Hepatocyte (in vitro differentiated cells): Measurements from ENCODE around the gene FAM32A. TPM values are rescaled to one million over a fixed set of nuclear protein-coding genes. Genes with fewer than 3 reads are reported as not detected.

Experiments
- DNase-seq: peaks from one replicate; pipeline ENCODE4 v3.0.0-alpha.2; 2016; ENCODE audit warnings: low spot score
- H2AFZ ChIP-seq: fragments of 200-600 bp; sonication (generic); 2 replicates; pipeline ENCODE4 v1.6.0; 2016; ENCODE audit warnings: antibody characterized with exemption, mild to moderate bottlenecking
- H3K27ac ChIP-seq: fragments of 200-600 bp; sonication (generic); 2 replicates; pipeline ENCODE4 v1.5.1; 2016; ENCODE audit warnings: mild to moderate bottlenecking
- H3K27me3 ChIP-seq: fragments of 200-600 bp; sonication (generic); 2 replicates; pipeline ENCODE4 v1.6.1; 2016
- H3K36me3 ChIP-seq: fragments of 200-600 bp; sonication (generic); replicated peaks from 2 replicates; pipeline ENCODE4 v1.5.1; 2016; ENCODE audit warnings: low read depth; ENCODE audit not compliant: insufficient read depth
- H3K4me1 ChIP-seq: fragments of 200-600 bp; sonication (generic); 2 replicates; pipeline ENCODE4 v1.5.1; 2016; ENCODE audit warnings: mild to moderate bottlenecking, moderate library complexity; ENCODE audit not compliant: insufficient read depth
- H3K4me2 ChIP-seq: fragments of 200-600 bp; sonication (generic); 2 replicates; pipeline ENCODE4 v1.6.0; 2016
- H3K4me3 ChIP-seq: fragments of 200-600 bp; sonication (generic); 2 replicates; pipeline ENCODE4 v1.5.1; 2016; ENCODE audit warnings: mild to moderate bottlenecking
- H3K79me2 ChIP-seq: fragments of 200-600 bp; sonication (generic); 2 replicates; pipeline ENCODE4 v1.6.0; 2017; ENCODE audit warnings: mild to moderate bottlenecking
- H3K9me2 ChIP-seq: fragments of 200-600 bp; sonication (generic); replicated peaks from 2 replicates; pipeline ENCODE4 v1.6.0; 2017; ENCODE audit warnings: mild to moderate bottlenecking; ENCODE audit not compliant: insufficient read depth
- H3K9me3 ChIP-seq: fragments of 200-600 bp; sonication (generic); 2 replicates; pipeline ENCODE4 v1.5.1; 2016; ENCODE audit warnings: low read depth, mild to moderate bottlenecking
- H4K20me1 ChIP-seq: fragments of 200-600 bp; sonication (generic); 2 replicates; pipeline ENCODE4 v1.6.0; 2016; ENCODE audit warnings: mild to moderate bottlenecking; ENCODE audit not compliant: insufficient read depth, poor library complexity, severe bottlenecking
- EZH2 ChIP-seq: fragments of 200-600 bp; sonication (generic); IDR thresholded peaks from 2 replicates; pipeline ENCODE4 v1.6.1; 2016; ENCODE audit warnings: antibody characterized with exemption, mild to moderate bottlenecking, borderline replicate concordance
- EZH2phosphoT487 ChIP-seq: fragments of 200-600 bp; sonication (generic); IDR thresholded peaks from one replicate; pipeline ENCODE4 v1.6.1; 2018; ENCODE audit warnings: antibody characterized with exemption, mild to moderate bottlenecking, low read depth, moderate library complexity; ENCODE audit not compliant: unreplicated experiment, severe bottlenecking
- WGBS: methylation state at CpG from one replicate; pipeline ENCODE4 v1.1.6; 2016; ENCODE audit warnings: low lambda C conversion rate; ENCODE audit errors: missing lambda C conversion rate; 5-methylcytosine and 5-hydroxymethylcytosine counted together
- polyA plus RNA-seq: library from polyadenylated mRNA; unstranded; fragments of >200 nt; fragmentation: Nextera tagmentation; extraction: Ambion mirVana; gene quantifications from 2 replicates; pipeline ENCODE4 v1.2.1, GENCODE V29; 2016
- total RNA-seq: library from RNA; depleted of rRNA; stranded (reverse); fragments of >200 nt; gene quantifications from 2 replicates; pipeline ENCODE4 v1.2.3, GENCODE V29; 2014
- TF ChIP-seq, protein P1 (sequence below): fragments of 200-600 bp; sonication (generic); IDR thresholded peaks from 2 replicates; pipeline ENCODE4 v1.5.1; 2016; ENCODE audit warnings: antibody characterized with exemption, mild to moderate bottlenecking; ENCODE audit not compliant: poor library complexity

FAM32A gene
- total and polyA plus RNA-seq, 2 experiments from 2014 or later = 132 to 154 TPM

DNA sequence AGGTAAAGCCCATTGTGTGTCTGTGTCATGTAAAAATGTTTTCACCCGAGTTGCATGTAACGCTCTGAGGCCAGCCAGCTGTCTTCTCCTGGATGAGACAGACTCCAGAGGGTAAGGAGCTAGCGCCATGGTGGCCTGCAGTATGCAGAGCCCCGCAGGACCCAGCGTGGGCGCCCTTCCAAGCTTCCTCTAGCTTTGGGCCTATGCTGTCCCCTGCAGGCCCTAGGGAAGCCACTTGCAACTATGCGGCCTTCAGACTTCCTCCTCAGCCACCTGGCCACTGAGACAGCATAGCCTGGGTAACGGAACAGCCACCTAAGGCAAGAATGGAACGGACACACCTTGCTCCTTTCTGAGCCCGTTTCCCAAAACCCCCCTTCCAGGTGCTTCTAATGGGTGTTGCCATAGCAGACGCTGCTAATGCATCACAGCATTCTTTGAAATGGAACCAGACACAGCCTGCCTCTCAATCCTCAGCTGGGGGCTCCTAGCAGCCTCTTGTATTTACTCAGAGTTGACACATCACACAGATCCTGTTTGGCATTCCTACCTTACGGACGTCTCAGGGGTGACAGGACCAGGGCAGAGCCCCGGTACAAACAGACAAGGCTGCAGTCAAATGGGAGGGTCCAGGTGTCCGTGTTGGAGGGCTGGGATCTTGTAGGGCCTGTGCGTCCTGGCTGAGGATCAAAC is 6.2 kb downstream of the FAM32A start:
- no peak for DNase-seq
- no peaks in the 10 kb centered on the region for H3K36me3 ChIP-seq
- H3K27ac ChIP-seq = no peak overlapping the region
- no peaks in the 10 kb centered on the region for H3K9me3 ChIP-seq
- H3K9me2 ChIP-seq = no peaks in the 10 kb centered on the region
- no peaks in the 10 kb centered on the region for H4K20me1 ChIP-seq
- TF ChIP-seq, protein P1, sequence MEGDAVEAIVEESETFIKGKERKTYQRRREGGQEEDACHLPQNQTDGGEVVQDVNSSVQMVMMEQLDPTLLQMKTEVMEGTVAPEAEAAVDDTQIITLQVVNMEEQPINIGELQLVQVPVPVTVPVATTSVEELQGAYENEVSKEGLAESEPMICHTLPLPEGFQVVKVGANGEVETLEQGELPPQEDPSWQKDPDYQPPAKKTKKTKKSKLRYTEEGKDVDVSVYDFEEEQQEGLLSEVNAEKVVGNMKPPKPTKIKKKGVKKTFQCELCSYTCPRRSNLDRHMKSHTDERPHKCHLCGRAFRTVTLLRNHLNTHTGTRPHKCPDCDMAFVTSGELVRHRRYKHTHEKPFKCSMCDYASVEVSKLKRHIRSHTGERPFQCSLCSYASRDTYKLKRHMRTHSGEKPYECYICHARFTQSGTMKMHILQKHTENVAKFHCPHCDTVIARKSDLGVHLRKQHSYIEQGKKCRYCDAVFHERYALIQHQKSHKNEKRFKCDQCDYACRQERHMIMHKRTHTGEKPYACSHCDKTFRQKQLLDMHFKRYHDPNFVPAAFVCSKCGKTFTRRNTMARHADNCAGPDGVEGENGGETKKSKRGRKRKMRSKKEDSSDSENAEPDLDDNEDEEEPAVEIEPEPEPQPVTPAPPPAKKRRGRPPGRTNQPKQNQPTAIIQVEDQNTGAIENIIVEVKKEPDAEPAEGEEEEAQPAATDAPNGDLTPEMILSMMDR = no peak
- TF ChIP-seq EZH2 = no peak
- TF ChIP-seq EZH2phosphoT487 = no peak
- H3K4me2 ChIP-seq = no peak overlapping the region
- peaks cover 31% of the 10 kb centered on the region for H3K79me2 ChIP-seq
- H2AFZ ChIP-seq = no peak overlapping the region
- WGBS = 85% methylated on average over 16 of the region's 16 CpGs
- peaks cover 12% of the 10 kb centered on the region for H3K4me1 ChIP-seq
- no peaks in the 10 kb centered on the region for H3K27me3 ChIP-seq
- H3K4me3 ChIP-seq = no peak overlapping the region

DNA sequence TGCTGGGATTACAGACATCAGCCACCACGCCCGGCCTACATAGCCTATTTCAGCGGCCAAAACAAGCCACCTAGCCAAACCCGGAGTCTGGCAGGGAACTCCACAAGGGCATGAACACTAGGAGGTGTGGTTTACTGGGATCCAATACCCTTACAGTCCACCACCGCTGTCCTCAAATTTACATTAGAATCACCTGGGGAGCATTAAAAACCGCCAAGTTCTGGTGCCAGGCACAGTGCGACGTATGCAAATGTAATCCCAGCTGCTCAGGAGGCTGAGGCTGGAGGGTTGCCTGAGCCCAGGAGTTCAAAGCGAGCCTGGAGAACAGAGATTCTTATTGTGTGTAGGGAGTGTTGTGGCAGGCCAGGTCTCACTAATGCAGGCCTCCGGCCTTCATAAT is 8.3 kb downstream of the FAM32A start:
- H3K9me2 ChIP-seq = no peaks in the 10 kb centered on the region

DNA sequence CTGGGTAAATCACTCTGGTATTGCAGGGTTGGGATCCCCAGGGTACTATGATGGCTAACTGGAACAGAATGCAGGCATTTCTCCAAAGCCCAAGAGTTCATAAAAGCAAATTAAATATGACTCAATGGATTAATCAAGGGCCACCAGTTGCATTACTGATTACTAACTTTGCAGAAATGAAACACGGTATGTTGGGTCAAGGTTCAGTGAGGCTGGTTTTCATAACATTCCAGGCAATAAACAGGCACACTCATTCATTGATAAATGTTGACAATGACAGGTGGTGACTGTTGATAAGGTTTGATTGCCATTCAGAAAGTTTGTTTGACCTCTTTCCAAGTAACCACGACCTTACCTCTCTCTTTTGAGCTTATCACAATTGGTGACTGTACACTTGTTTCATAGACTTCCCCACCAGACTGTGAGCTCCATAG is 12.0 kb downstream of the FAM32A start:
- Histone ChIP-seq H3K36me3 (no peaks in the 10 kb centered on the region), H3K27ac (peak overlapping the region; percentile 72), H2AFZ (peak overlapping the region; percentile 68), H3K4me1 (peaks cover 20% of the 10 kb centered on the region), H3K9me3 (no peaks in the 10 kb centered on the region), H3K27me3 (no peaks in the 10 kb centered on the region), H3K4me2 (peak overlapping the region; percentile 77), H3K9me2 (no peaks in the 10 kb centered on the region), H3K79me2 (peaks cover 41% of the 10 kb centered on the region), H4K20me1 (no peaks in the 10 kb centered on the region), H3K4me3 (no peak overlapping the region)
- 43% methylated on average over 2 of the region's 2 CpGs for WGBS
- no peak for DNase-seq
- TF ChIP-seq EZH2phosphoT487 (no peak), EZH2 (no peak)
- TF ChIP-seq, protein P1 = no peak

More for the DNA sequence above, 8.3 kb downstream of the FAM32A start:
- 77% methylated on average over 10 of the region's 10 CpGs for WGBS
- peaks cover 17% of the 10 kb centered on the region for H3K4me1 ChIP-seq
- H3K36me3 ChIP-seq = no peaks in the 10 kb centered on the region
- no peaks in the 10 kb centered on the region for H3K9me3 ChIP-seq
- no peaks in the 10 kb centered on the region for H4K20me1 ChIP-seq
- H3K27ac ChIP-seq = no peak overlapping the region
- TF ChIP-seq, protein P1 = no peak
- TF ChIP-seq EZH2phosphoT487 = no peak
- no peak for TF ChIP-seq EZH2
- H3K79me2 ChIP-seq = peaks cover 15% of the 10 kb centered on the region
- H2AFZ ChIP-seq = no peak overlapping the region
- DNase-seq = no peak
- H3K4me2 ChIP-seq = no peak overlapping the region
- no peak overlapping the region for H3K4me3 ChIP-seq
- H3K27me3 ChIP-seq = no peaks in the 10 kb centered on the region
